H1 (cell line): Measurements from ENCODE around the gene SH3BGRL3. TPM values are rescaled to one million over a fixed set of nuclear protein-coding genes. Genes with fewer than 3 reads are reported as not detected.

Source experiments
- ATF3 ChIP-seq: IDR thresholded peaks from 2 replicates; pipeline ENCODE4 v1.6.1; 2011; ENCODE audit warnings: low read depth, mild to moderate bottlenecking, low read length; ENCODE audit not compliant: insufficient read depth
- CHD7 ChIP-seq: fragments of 300-600 bp; sonication (generic); IDR thresholded peaks from 2 replicates; pipeline ENCODE4 v1.7.1; 2012; ENCODE audit warnings: low read length, moderate library complexity, mild to moderate bottlenecking, inconsistent platforms; ENCODE audit not compliant: insufficient replicate concordance
- TBP ChIP-seq: IDR thresholded peaks from 2 replicates; pipeline ENCODE4 v1.6.1; 2011; ENCODE audit warnings: low read depth, low read length, improper control_type of control experiment
- TCF12 ChIP-seq: IDR thresholded peaks from 2 replicates; pipeline ENCODE4 v1.6.1; 2011; ENCODE audit warnings: low read depth, mild to moderate bottlenecking, low read length
- polyA plus RNA-seq, 7 experiments: library from polyadenylated mRNA; depleted of rRNA in 3 of 7; stranded (reverse) in 5 of 7; unstranded in 2 of 7; fragments of >200 nt in 5 of 7; fragments of 200-250 nt in 2 of 7; gene quantifications; 1 replicate in 5 of 7; 2 replicates in 1 of 7; 4 replicates in 1 of 7; pipeline versions ENCODE4 v1.2.1 to v1.2.3, GENCODE V29; 2011 to 2013; ENCODE audit warnings: missing spikeins in 2 of 7, mixed read lengths in 2 of 7
- total RNA-seq: library from RNA; stranded (reverse); fragmentation: NEBNext Ultra II Directional; extraction: Animal tissue kit (Norgen Biotek cat#: 25700); gene quantifications from 2 replicates; pipeline ENCODE4 v1.2.1, GENCODE V29; 2021

The SH3BGRL3 gene
- total and polyA plus RNA-seq, 2 of the 8 experiments (the other 6 are each of a cell fraction or from before 2014, with no cell fraction given) = 77.8 to 107 TPM

- TF ChIP-seq CHD7 (no peak), ATF3 (no peak), TCF12 (no peak), TBP (no peak)
- TF ChIP-seq, all 59 proteins: peak for 0
These were observed 42.1 kb downstream of the SH3BGRL3 start (continued) for GRCh38 chr1:26322042-26322331.
